GM21723 (cell line): ENCODE results near the gene DDX54.
"Not testable (repeated sequence)": the region's sequence is repeated elsewhere in the genome, so short reads cannot be mapped to it uniquely, and the experiment has no call there.

ENCODE experiments used
- ATAC-seq: cut with Tn5 transposase; IDR thresholded peaks from one replicate; pipeline ENCODE4 v1.9.1; 2021; ENCODE audit warnings: mild to moderate bottlenecking, moderate library complexity; ENCODE audit not compliant: unreplicated experiment

Gene DDX54

GRCh38 chr12:113143959-113144358 is 41.3 kb downstream of the DDX54 start:
- no peak for ATAC-seq

- no peak for ATAC-seq
Measured at GRCh38 chr12:113142886-113143332, 42.4 kb downstream of the DDX54 start.

- no peak for ATAC-seq
Measured at GRCh38 chr12:113142173-113142885, 42.9 kb downstream of the DDX54 start.

- not testable (repeated sequence) for ATAC-seq
Measured at GRCh38 chr12:113141716-113142115, 43.6 kb downstream of the DDX54 start.

GRCh38 chr12:113140706-113141105 is 44.6 kb downstream of the DDX54 start:
- no peak for ATAC-seq

GRCh38 chr12:113138826-113139225 is 46.5 kb downstream of the DDX54 start:
- no peak for ATAC-seq

- ATAC-seq = no peak
Measured at GRCh38 chr12:113137861-113138783, 47.2 kb downstream of the DDX54 start.

- ATAC-seq = no peak
Measured at GRCh38 chr12:113136990-113137511, 48.2 kb downstream of the DDX54 start.

- peak; percentile 16 for ATAC-seq
Measured at GRCh38 chr12:113136128-113136989, 48.9 kb downstream of the DDX54 start.

GRCh38 chr12:113135178-113136127 is 49.8 kb downstream of the DDX54 start, which contains the start of gene RASAL1:
RASAL1 (minus strand) TSS chr12:113135761; CDS start chr12:113135462, 299 bp downstream.
- ATAC-seq = peak; percentile 69

- ATAC-seq = no peak
Measured at GRCh38 chr12:113134521-113134951, 50.7 kb downstream of the DDX54 start.

- ATAC-seq = no peak
Measured at GRCh38 chr12:113134071-113134470, 51.2 kb downstream of the DDX54 start.

GRCh38 chr12:113133666-113134065 is 51.6 kb downstream of the DDX54 start:
- no peak for ATAC-seq

GRCh38 chr12:113133036-113133435 is 52.2 kb downstream of the DDX54 start:
- ATAC-seq = no peak

- ATAC-seq = no peak
Measured at GRCh38 chr12:113131556-113131955, 53.7 kb downstream of the DDX54 start.

GRCh38 chr12:113130457-113131135 is 54.7 kb downstream of the DDX54 start:
- no peak for ATAC-seq

GRCh38 chr12:113129664-113130456 is 55.4 kb downstream of the DDX54 start:
- no peak for ATAC-seq
